BJ (cell line): Measurements from ENCODE around the gene BPHL. TPM values are rescaled to one million over a fixed set of nuclear protein-coding genes. Genes with fewer than 3 reads are reported as not detected.
A peak's percentile ranks its signal among the peaks of the same experiment; 100 is the strongest.

Experiments used
- CTCF ChIA-PET: fragments of 350-600 bp; formaldehyde crosslinking; extraction: SDS; loops from one replicate; lab custom pipeline; 2021; ENCODE audit warnings: antibody characterized with exemption, inconsistent platforms; lab: Yijun Ruan, JAX
- POLR2A ChIA-PET: fragments of 300-600 bp; sonication (Branson Sonifier 250); formaldehyde crosslinking; extraction: SDS; loops from one replicate; lab custom pipeline; 2021; ENCODE audit warnings: antibody characterized with exemption; lab: Charles Lee
- DNase-seq: peaks from one replicate; pipeline ENCODE4 v3.0.0-alpha.2; 2011; ENCODE audit warnings: low read depth
- H3K27me3 ChIP-seq: 2 replicates; pipeline ENCODE4 v1.6.0; 2011; ENCODE audit warnings: low read length; ENCODE audit not compliant: control insufficient read depth, insufficient read depth
- H3K36me3 ChIP-seq: 2 replicates; pipeline ENCODE4 v1.5.1; 2011; ENCODE audit warnings: low read length; ENCODE audit not compliant: control insufficient read depth, insufficient read depth
- H3K4me3 ChIP-seq: 2 replicates; pipeline ENCODE4 v1.5.1; 2011; ENCODE audit warnings: low read depth, mild to moderate bottlenecking, control low read depth, low read length
- polyA plus RNA-seq: library from polyadenylated mRNA; depleted of rRNA; stranded (reverse); fragments of >200 nt; gene quantifications from 2 replicates; pipeline ENCODE4 v1.2.3, GENCODE V29; 2011
- TF ChIP-seq, protein P1 (sequence below): IDR thresholded peaks from 2 replicates; pipeline ENCODE4 v1.5.1; 2011; ENCODE audit warnings: low read depth, mild to moderate bottlenecking, control low read depth, inconsistent platforms, low read length, moderate library complexity; ENCODE audit not compliant: insufficient read depth

Gene BPHL
- polyA plus RNA-seq, 1 experiment: 12.1 TPM

DNA sequence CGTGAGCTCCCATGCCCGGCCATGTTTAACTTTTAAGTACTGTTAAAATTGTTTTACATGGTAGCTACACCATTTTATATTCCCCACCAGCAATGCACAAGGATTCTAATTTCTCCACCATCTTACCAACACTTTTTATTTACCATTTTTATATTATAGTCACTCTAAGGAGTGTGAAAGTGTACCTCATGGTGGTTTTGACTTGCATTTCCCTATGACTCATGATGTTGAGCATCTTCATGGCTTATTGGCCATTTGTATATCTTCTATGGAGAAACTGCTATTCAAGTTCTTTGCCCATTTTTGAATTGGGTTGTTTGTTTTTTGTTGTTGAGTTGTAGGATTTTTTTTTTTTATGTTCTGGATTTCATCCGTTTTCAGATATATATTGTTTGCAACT is 15.6 kb upstream of the BPHL start:
- Histone ChIP-seq H3K36me3 (peaks cover 19% of the 10 kb centered on the region), H3K27me3 (no peaks in the 10 kb centered on the region), H3K4me3 (no peak overlapping the region)
- CTCF ChIA-PET: no interaction called here
- TF ChIP-seq, protein P1, sequence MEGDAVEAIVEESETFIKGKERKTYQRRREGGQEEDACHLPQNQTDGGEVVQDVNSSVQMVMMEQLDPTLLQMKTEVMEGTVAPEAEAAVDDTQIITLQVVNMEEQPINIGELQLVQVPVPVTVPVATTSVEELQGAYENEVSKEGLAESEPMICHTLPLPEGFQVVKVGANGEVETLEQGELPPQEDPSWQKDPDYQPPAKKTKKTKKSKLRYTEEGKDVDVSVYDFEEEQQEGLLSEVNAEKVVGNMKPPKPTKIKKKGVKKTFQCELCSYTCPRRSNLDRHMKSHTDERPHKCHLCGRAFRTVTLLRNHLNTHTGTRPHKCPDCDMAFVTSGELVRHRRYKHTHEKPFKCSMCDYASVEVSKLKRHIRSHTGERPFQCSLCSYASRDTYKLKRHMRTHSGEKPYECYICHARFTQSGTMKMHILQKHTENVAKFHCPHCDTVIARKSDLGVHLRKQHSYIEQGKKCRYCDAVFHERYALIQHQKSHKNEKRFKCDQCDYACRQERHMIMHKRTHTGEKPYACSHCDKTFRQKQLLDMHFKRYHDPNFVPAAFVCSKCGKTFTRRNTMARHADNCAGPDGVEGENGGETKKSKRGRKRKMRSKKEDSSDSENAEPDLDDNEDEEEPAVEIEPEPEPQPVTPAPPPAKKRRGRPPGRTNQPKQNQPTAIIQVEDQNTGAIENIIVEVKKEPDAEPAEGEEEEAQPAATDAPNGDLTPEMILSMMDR: no peak
- POLR2A ChIA-PET: no interaction called here
- DNase-seq: no peak

GRCh38 chr6:3108746-3109414 is 9.6 kb upstream of the BPHL start:
- ChIA-PET POLR2A (no interaction called here), CTCF (interaction anchor here (1.0 to 1.9 kb wide), 4 partner anchors 53 to 171 kb away, joined by 3 to 5 read pairs (median 3); no protein-coding TSS in a partner anchor)
- no peak for DNase-seq

GRCh38 chr6:3109761-3110160 is 8.8 kb upstream of the BPHL start:
- TF ChIP-seq, protein P1: no peak
- H3K36me3 ChIP-seq: peaks cover 30% of the 10 kb centered on the region
- ChIA-PET POLR2A (no interaction called here), CTCF (interaction anchor here (1.9 kb wide), 1 partner anchor 138 kb away, joined by 5 read pairs; no protein-coding TSS in a partner anchor)
- no peak overlapping the region for H3K4me3 ChIP-seq
- H3K27me3 ChIP-seq: no peaks in the 10 kb centered on the region
- no peak for DNase-seq

More at GRCh38 chr6:3108746-3109414, 9.6 kb upstream of the BPHL start:
- TF ChIP-seq, protein P1: no peak
- no peaks in the 10 kb centered on the region for H3K27me3 ChIP-seq
- peaks cover 25% of the 10 kb centered on the region for H3K36me3 ChIP-seq
- H3K4me3 ChIP-seq: no peak overlapping the region

DNA sequence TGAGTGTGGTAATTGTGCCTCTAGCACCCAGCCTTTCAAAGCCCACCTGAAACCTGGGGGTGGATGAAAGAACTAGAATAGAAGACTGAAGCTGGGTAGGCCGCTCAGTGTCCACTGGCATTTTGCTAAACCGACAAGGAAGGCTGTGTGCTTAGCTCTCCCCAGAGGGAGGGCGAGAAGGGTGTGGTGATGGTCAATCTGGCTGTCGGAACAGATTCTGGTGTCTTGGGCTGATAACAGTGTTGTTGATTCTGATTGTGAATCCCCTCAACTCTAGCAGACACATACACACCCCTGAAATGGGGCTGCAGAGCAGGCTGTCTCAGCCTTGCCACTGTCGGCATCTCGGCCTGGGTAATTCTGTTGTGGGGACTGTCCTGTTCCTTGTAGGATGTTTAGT is 4.1 kb upstream of the BPHL start:
- TF ChIP-seq, protein P1: no peak
- POLR2A ChIA-PET: no interaction called here

GRCh38 chr6:3117912-3118352 is 579 bp upstream of the BPHL start:
- Histone ChIP-seq H3K4me3 (peak overlapping the region; percentile 76), H3K27me3 (no peaks in the 10 kb centered on the region), H3K36me3 (peaks cover 10% of the 10 kb centered on the region)
- TF ChIP-seq, protein P1: no peak
- ChIA-PET POLR2A (no interaction called here), CTCF (no interaction called here)
- DNase-seq: no peak

More for the DNA sequence above, 4.1 kb upstream of the BPHL start:
- Histone ChIP-seq H3K27me3 (no peaks in the 10 kb centered on the region), H3K36me3 (peaks cover 16% of the 10 kb centered on the region), H3K4me3 (no peak overlapping the region)
- DNase-seq: no peak
- CTCF ChIA-PET: no interaction called here
